Lung (tissue), 12 donors: ENCODE results near the gene HTR3E. TPM values are rescaled to one million over a fixed set of nuclear protein-coding genes. Genes with fewer than 3 reads are reported as not detected.

Experiments used
- ATAC-seq: fragments of 200-7000 bp; cut with Tn5 transposase; one replicate; pipeline ENCODE4 v1.9.1; 2020; ENCODE audit warnings: moderate number of reproducible peaks; ENCODE audit not compliant: insufficient read depth, low FRiP score
- DNase-seq, 3 donors: peaks; one replicate each; pipeline ENCODE4 v3.0.0-alpha.2; 2013 to 2017
- H3K27ac ChIP-seq, 2 donors: one replicate each; pipeline ENCODE4 v1.5.1; 2013; ENCODE audit warnings: mild to moderate bottlenecking in 2 of 2, moderate library complexity in 2 of 2, control low read depth in 1 of 2, inconsistent platforms in 1 of 2, low read depth in 1 of 2, low read length in 1 of 2
- H3K27me3 ChIP-seq, 3 donors: one replicate each; pipeline ENCODE4 v1.5.1; 2013; ENCODE audit warnings: low read length in 2 of 3; ENCODE audit not compliant: control insufficient read depth in 3 of 3, insufficient read depth in 3 of 3
- H3K36me3 ChIP-seq, 4 donors: one replicate each; pipeline ENCODE4 v1.5.1; 2013; ENCODE audit warnings: low read length in 4 of 4, mild to moderate bottlenecking in 1 of 4, moderate library complexity in 1 of 4; ENCODE audit not compliant: control insufficient read depth in 4 of 4, insufficient read depth in 4 of 4
- H3K4me1 ChIP-seq, 5 donors: one replicate each; pipeline ENCODE4 v1.5.1; 2013; ENCODE audit warnings: low read length in 5 of 5, mild to moderate bottlenecking in 2 of 5, moderate library complexity in 1 of 5; ENCODE audit not compliant: control insufficient read depth in 5 of 5, insufficient read depth in 5 of 5
- H3K4me3 ChIP-seq: one replicate; pipeline ENCODE4 v1.5.1; 2013; ENCODE audit warnings: mild to moderate bottlenecking, control low read depth, moderate library complexity
- H3K9ac ChIP-seq, 2 donors: one replicate each; pipeline ENCODE4 v1.5.1; 2013; ENCODE audit warnings: low read length in 2 of 2, control low read depth in 1 of 2; ENCODE audit not compliant: insufficient read depth in 1 of 2
- H3K9me3 ChIP-seq, 4 donors: one replicate each; pipeline ENCODE4 v1.5.1; 2013; ENCODE audit warnings: low read length in 3 of 4, mild to moderate bottlenecking in 1 of 4, moderate library complexity in 1 of 4; ENCODE audit not compliant: control insufficient read depth in 4 of 4, insufficient read depth in 3 of 4
- WGBS, 2 donors: extraction: QIAGEN DNeasy Blood & Tissue Kit; methylation state at CpG; one replicate each; pipeline ENCODE4 v1.1.7; 2013; 5-methylcytosine and 5-hydroxymethylcytosine counted together
- polyA plus RNA-seq, 2 donors: library from polyadenylated mRNA; stranded (reverse); fragments of 200-250 nt; gene quantifications; one replicate each; pipeline ENCODE4 v1.2.1, GENCODE V29; 2013
- total RNA-seq, 2 donors: library from RNA; depleted of rRNA in 1 of 2; stranded (reverse); fragments of >200 nt in 1 of 2; gene quantifications; one replicate each; pipeline ENCODE4 v1.2.1, GENCODE V29; 2014 to 2021
- TF ChIP-seq, protein P1 (sequence below): IDR thresholded peaks from 2 replicates; pipeline ENCODE4 v1.5.1; 2012; ENCODE audit warnings: mild to moderate bottlenecking; ENCODE audit errors: control extremely low read depth, extremely low read depth
- donor health status: control.
- donor health status: control.
- donor health status: Bipolar disorder and iron deficiency.
- donor health status: healthy.
- donor health status: DM: yes; HTN: yes; CAD: no.

The HTR3E gene
- total and polyA plus RNA-seq, 4 donors: not detected

DNA sequence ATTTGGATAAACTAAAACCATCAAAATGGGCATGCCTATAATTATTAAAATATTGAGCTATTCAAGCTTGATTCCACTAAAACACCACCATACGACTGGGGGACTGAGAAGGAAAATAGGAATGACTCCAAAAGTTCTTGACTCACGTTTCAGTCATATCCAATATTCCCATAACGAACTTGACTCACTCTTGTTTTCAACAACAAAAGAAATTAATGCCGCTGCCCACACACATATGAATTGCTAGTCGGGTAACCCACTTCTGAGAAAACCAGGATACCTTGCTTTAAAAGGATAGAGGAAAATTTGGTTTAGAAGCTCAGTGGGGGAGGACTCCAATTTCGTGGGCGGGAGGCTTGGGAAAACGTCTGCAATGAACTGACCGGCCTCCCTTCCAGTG, 38.8 kb upstream of the HTR3E start:
- Histone ChIP-seq H3K36me3 (no peaks in the 10 kb centered on the region), H3K4me3 (no peak overlapping the region), H3K9me3 (no peaks in the 10 kb centered on the region), H3K27me3 (no peaks in the 10 kb centered on the region), H3K27ac (no peak overlapping the region), H3K9ac (no peak overlapping the region), H3K4me1 (no peaks in the 10 kb centered on the region)
- 80 to 87% methylated on average over 9 of the region's 9 CpGs for WGBS, 2 donors
- TF ChIP-seq, protein P1, sequence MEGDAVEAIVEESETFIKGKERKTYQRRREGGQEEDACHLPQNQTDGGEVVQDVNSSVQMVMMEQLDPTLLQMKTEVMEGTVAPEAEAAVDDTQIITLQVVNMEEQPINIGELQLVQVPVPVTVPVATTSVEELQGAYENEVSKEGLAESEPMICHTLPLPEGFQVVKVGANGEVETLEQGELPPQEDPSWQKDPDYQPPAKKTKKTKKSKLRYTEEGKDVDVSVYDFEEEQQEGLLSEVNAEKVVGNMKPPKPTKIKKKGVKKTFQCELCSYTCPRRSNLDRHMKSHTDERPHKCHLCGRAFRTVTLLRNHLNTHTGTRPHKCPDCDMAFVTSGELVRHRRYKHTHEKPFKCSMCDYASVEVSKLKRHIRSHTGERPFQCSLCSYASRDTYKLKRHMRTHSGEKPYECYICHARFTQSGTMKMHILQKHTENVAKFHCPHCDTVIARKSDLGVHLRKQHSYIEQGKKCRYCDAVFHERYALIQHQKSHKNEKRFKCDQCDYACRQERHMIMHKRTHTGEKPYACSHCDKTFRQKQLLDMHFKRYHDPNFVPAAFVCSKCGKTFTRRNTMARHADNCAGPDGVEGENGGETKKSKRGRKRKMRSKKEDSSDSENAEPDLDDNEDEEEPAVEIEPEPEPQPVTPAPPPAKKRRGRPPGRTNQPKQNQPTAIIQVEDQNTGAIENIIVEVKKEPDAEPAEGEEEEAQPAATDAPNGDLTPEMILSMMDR: no peak
- DNase-seq: no peak
- ATAC-seq: no peak

GRCh38 chr3:184059424-184059823, 37.4 kb upstream of the HTR3E start:
- Histone ChIP-seq H3K4me3 (no peak overlapping the region), H3K27me3 (no peaks in the 10 kb centered on the region), H3K27ac (no peak overlapping the region), H3K9ac (no peak overlapping the region), H3K9me3 (no peaks in the 10 kb centered on the region), H3K36me3 (no peaks in the 10 kb centered on the region), H3K4me1 (no peaks in the 10 kb centered on the region)
- 46 to 49% methylated on average over 7 of the region's 7 CpGs for WGBS, 2 donors
- no peak for ATAC-seq
- TF ChIP-seq, protein P1: no peak
- no peak for DNase-seq

DNA sequence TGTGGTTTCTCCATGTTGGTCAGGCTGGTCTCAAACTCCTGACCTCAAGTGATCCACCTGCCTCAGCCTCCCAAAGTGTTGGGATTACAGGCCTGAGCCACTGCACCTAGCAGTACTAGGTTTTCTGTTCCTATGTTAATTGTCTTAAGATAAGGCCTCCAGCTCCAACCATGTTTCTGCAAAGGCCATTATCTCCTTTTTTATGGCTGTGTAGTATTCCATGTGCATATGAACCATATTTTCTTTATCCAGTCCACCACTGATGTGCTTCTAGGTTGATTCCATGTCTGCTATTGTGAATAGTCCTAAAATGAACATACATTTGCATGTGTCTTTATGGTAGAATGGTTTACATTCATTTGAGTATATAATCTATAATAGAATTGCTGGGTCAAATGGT, 34.2 kb upstream of the HTR3E start:
- Histone ChIP-seq H3K4me3 (no peak overlapping the region), H3K4me1 (no peaks in the 10 kb centered on the region), H3K36me3 (no peaks in the 10 kb centered on the region), H3K9me3 (no peaks in the 10 kb centered on the region), H3K27ac (no peak overlapping the region), H3K9ac (no peak overlapping the region), H3K27me3 (no peaks in the 10 kb centered on the region)
- DNase-seq (no peak), ATAC-seq (no peak)
- TF ChIP-seq, protein P1: no peak

GRCh38 chr3:184066211-184066610, 30.7 kb upstream of the HTR3E start:
- no peaks in the 10 kb centered on the region for H3K4me1 ChIP-seq
- no peak for ATAC-seq
- 92 to 95% methylated on average over 2 of the region's 2 CpGs for WGBS, 2 donors

More at GRCh38 chr3:184066211-184066610, 30.7 kb upstream of the HTR3E start:
- TF ChIP-seq, protein P1: no peak
- H3K27ac ChIP-seq: no peak overlapping the region
- no peak overlapping the region for H3K4me3 ChIP-seq
- H3K9me3 ChIP-seq: no peaks in the 10 kb centered on the region
- H3K9ac ChIP-seq: no peak overlapping the region
- no peaks in the 10 kb centered on the region for H3K36me3 ChIP-seq
- H3K27me3 ChIP-seq: no peaks in the 10 kb centered on the region
- DNase-seq: no peak
